ENCODE data around the gene TMEM131.
A peak's percentile ranks its signal among the peaks of the same experiment; 100 is the strongest.

The TMEM131 gene

GRCh38 chr2:97788986-97789644 lies 206.6 kb downstream of the TMEM131 start:
- no peak for DNase-seq

GRCh38 chr2:97785818-97786217 lies 209.9 kb downstream of the TMEM131 start:
- DNase-seq = no peak

- DNase-seq = no peak
Observed at GRCh38 chr2:97784953-97785352, 210.8 kb downstream of the TMEM131 start.

- no peak for DNase-seq
Observed at GRCh38 chr2:97781981-97782380, 213.8 kb downstream of the TMEM131 start.

GRCh38 chr2:97779141-97779540 lies 216.6 kb downstream of the TMEM131 start:
- DNase-seq = no peak

GRCh38 chr2:97775074-97775473 lies 220.7 kb downstream of the TMEM131 start:
- DNase-seq = no peak

- DNase-seq = no peak
Observed at GRCh38 chr2:97774425-97774824, 221.3 kb downstream of the TMEM131 start.

- no peak for DNase-seq
Observed at GRCh38 chr2:97770445-97770844, 225.3 kb downstream of the TMEM131 start.

GRCh38 chr2:97769711-97770110 lies 226.0 kb downstream of the TMEM131 start:
- no peak for DNase-seq

GRCh38 chr2:97769308-97769707 lies 226.4 kb downstream of the TMEM131 start:
- DNase-seq = no peak

- no peak for DNase-seq
Observed at GRCh38 chr2:97766567-97766966, 229.2 kb downstream of the TMEM131 start.

GRCh38 chr2:97765933-97766332 lies 229.8 kb downstream of the TMEM131 start:
- DNase-seq = no peak

GRCh38 chr2:97764559-97765263 lies 231.0 kb downstream of the TMEM131 start:
- DNase-seq = no peak

- DNase-seq = no peak
Observed at GRCh38 chr2:97763176-97763845, 232.4 kb downstream of the TMEM131 start.

GRCh38 chr2:97761192-97761591 lies 234.6 kb downstream of the TMEM131 start:
- DNase-seq = peak; percentile 48

GRCh38 chr2:97760480-97761049 lies 235.2 kb downstream of the TMEM131 start:
- DNase-seq = no peak

- DNase-seq = no peak
Observed at GRCh38 chr2:97759727-97760407, 235.9 kb downstream of the TMEM131 start.

- DNase-seq = no peak
Observed at GRCh38 chr2:97758131-97758705, 237.5 kb downstream of the TMEM131 start.

- no peak for DNase-seq
Observed at GRCh38 chr2:97757062-97757461, 238.7 kb downstream of the TMEM131 start.

- no peak for DNase-seq
Observed at GRCh38 chr2:97755491-97755890, 240.3 kb downstream of the TMEM131 start.

GRCh38 chr2:97754690-97755346 lies 240.9 kb downstream of the TMEM131 start:
- DNase-seq = no peak
